Kidney (tissue), 14 donors: Measurements from ENCODE around the gene CLDN9. TPM values are rescaled to one million over a fixed set of nuclear protein-coding genes. Genes with fewer than 3 reads are reported as not detected.

Experiments used
- DNase-seq, 5 donors: peaks; one replicate each; pipeline ENCODE4 v3.0.0-alpha.2; 2013 to 2020
- FAIRE-seq: peaks from 2 replicates; lab custom pipeline; 2012; peaks lifted over from hg19 to GRCh38; lab: Jason Lieb, UNC
- H3K27ac ChIP-seq, 2 donors: one replicate each; pipeline ENCODE4 v1.7.0; 2013; ENCODE audit warnings: low read depth in 2 of 2, low read length in 2 of 2, inconsistent platforms in 1 of 2
- H3K27me3 ChIP-seq: one replicate; pipeline ENCODE4 v1.7.1; 2013; ENCODE audit warnings: low read length, inconsistent platforms; ENCODE audit not compliant: control insufficient read depth, insufficient read depth
- H3K36me3 ChIP-seq, 3 donors: one replicate each; pipeline versions ENCODE4 v1.7.0 to v1.7.1; 2013; ENCODE audit warnings: low read length in 3 of 3, control low read depth in 1 of 3, inconsistent platforms in 1 of 3; ENCODE audit not compliant: insufficient read depth in 3 of 3, control insufficient read depth in 2 of 3
- H3K4me1 ChIP-seq, 3 donors: one replicate each; pipeline versions ENCODE4 v1.7.0 to v1.7.1; 2013; ENCODE audit warnings: low read length in 3 of 3, inconsistent platforms in 1 of 3, low read depth in 1 of 3; ENCODE audit not compliant: control insufficient read depth in 2 of 3, insufficient read depth in 2 of 3
- H3K4me3 ChIP-seq, 3 donors: one replicate each; pipeline versions ENCODE4 v1.7.0 to v1.8.1; 2013; ENCODE audit warnings: low read length in 3 of 3, control low read depth in 1 of 3, inconsistent platforms in 1 of 3
- H3K9ac ChIP-seq, 3 donors: one replicate each; pipeline versions ENCODE4 v1.7.0 to v1.7.1; 2013; ENCODE audit warnings: low read length in 3 of 3, control low read depth in 1 of 3, inconsistent platforms in 1 of 3
- H3K9me3 ChIP-seq, 3 donors: one replicate each; pipeline versions ENCODE4 v1.7.0 to v1.7.1; 2013; ENCODE audit warnings: low read length in 3 of 3, control low read depth in 1 of 3, inconsistent platforms in 1 of 3; ENCODE audit not compliant: control insufficient read depth in 2 of 3, insufficient read depth in 1 of 3
- intact Hi-C: fragments of 100-400 bp; cut with DNase I; formaldehyde crosslinking; loops from one replicate; pipeline ENCODE4 v1.11.1; 2022
- polyA plus RNA-seq: library from polyadenylated mRNA; stranded (reverse); fragments of 350-450 nt; fragmentation: Illumina TruSeq; extraction: RNeasy Lipid Tissue Mini Kit (QIAGEN cat#74804); gene quantifications from one replicate; pipeline ENCODE4 v1.2.3, GENCODE V29; 2014; ENCODE audit warnings: low read depth, low replicate concordance; ENCODE audit not compliant: insufficient read depth
- total RNA-seq: library from RNA; stranded (reverse); fragmentation: NEBNext Ultra II Directional; extraction: Animal tissue kit (Norgen Biotek cat#: 25700); gene quantifications from one replicate; pipeline ENCODE4 v1.2.1, GENCODE V29; 2021
- TF ChIP-seq, protein P1 (sequence below): IDR thresholded peaks from 3 replicates; pipeline ENCODE4 v1.5.1; 2012; ENCODE audit warnings: mild to moderate bottlenecking, moderate library complexity, borderline replicate concordance; ENCODE audit not compliant: insufficient read depth; ENCODE audit errors: extremely low read depth
- donor health status: control.
- donor health status: control.
- donor health status: control.
- donor health status: control.
- donor health status: control.
- donor health status: DM: yes; HTN: yes; CAD: no.
- donor health status: Normal renal cell carcinoma (clear cell type).

The CLDN9 gene
- total and polyA plus RNA-seq, 2 donors from 2014 or later = 0.60 TPM; not detected in 1

DNA sequence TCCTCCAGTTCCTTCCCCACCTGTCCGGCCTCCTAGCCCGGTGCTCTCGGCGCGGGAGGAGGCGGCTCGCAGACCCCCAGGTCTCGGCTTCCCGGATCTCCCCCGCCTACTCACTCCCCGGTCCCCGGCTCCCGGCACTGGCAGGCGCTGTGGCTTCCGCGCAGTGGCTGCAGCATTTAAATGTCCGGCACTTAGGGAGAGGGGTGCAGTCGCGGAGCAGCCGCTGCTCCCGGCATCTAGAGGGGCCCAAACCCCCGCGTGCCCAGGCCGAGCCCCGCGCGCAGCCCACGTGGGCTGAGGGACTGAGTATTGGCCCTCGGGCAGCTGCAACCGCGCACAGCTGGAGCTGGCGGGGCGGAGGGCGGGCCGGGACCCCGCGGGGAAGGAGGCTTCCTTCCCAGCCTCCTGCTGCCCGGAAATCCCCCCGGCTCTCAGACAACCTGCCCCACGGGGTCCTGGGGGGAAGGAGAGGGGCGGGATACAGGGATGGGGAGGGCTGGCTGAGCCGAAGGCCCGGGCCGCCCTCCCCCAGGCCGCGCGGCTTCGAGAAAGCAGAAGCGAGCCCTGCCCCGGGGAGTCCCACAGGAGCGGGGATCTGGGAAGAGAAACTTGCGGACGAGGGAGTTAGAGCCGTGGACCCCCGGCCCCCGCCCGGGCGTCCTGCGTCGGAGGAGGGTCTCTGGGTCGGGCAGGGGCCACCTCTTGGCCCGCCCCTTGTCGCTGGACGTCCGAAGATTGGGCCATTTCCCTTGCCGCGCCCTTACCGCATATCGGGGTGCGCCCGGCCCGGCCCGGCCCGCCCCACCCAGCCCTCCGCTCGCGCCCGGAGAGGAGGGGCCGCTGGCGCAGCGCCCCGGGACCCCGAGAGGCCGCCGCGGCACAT is 33.3 kb downstream of the CLDN9 start, which contains the start of gene MMP25:
TSS of gene MMP25 (plus strand) at position 804 of the 883 bp plus-strand sequence. CDS start 357 bp downstream, outside the sequence.
- H3K27ac ChIP-seq = no peak within 1 kb of the TSS
- H3K4me3 ChIP-seq = no peak within 1 kb of the TSS
- H3K9me3 ChIP-seq = no peaks in the 10 kb centered on the region
- intact Hi-C loops = no loop called here
- peaks cover 31% of the 10 kb centered on the region for H3K27me3 ChIP-seq
- no peak within 1 kb of the TSS for H3K9ac ChIP-seq
- peaks cover 0 to 7% (median 0%) of the 10 kb centered on the region in 3 donors for H3K4me1 ChIP-seq
- DNase-seq (peak; percentile 31 to 82 (median 46)), FAIRE-seq (no peak)
- TF ChIP-seq, protein P1, sequence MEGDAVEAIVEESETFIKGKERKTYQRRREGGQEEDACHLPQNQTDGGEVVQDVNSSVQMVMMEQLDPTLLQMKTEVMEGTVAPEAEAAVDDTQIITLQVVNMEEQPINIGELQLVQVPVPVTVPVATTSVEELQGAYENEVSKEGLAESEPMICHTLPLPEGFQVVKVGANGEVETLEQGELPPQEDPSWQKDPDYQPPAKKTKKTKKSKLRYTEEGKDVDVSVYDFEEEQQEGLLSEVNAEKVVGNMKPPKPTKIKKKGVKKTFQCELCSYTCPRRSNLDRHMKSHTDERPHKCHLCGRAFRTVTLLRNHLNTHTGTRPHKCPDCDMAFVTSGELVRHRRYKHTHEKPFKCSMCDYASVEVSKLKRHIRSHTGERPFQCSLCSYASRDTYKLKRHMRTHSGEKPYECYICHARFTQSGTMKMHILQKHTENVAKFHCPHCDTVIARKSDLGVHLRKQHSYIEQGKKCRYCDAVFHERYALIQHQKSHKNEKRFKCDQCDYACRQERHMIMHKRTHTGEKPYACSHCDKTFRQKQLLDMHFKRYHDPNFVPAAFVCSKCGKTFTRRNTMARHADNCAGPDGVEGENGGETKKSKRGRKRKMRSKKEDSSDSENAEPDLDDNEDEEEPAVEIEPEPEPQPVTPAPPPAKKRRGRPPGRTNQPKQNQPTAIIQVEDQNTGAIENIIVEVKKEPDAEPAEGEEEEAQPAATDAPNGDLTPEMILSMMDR = no peak
- H3K36me3 ChIP-seq = no peaks in the 10 kb centered on the region

DNA sequence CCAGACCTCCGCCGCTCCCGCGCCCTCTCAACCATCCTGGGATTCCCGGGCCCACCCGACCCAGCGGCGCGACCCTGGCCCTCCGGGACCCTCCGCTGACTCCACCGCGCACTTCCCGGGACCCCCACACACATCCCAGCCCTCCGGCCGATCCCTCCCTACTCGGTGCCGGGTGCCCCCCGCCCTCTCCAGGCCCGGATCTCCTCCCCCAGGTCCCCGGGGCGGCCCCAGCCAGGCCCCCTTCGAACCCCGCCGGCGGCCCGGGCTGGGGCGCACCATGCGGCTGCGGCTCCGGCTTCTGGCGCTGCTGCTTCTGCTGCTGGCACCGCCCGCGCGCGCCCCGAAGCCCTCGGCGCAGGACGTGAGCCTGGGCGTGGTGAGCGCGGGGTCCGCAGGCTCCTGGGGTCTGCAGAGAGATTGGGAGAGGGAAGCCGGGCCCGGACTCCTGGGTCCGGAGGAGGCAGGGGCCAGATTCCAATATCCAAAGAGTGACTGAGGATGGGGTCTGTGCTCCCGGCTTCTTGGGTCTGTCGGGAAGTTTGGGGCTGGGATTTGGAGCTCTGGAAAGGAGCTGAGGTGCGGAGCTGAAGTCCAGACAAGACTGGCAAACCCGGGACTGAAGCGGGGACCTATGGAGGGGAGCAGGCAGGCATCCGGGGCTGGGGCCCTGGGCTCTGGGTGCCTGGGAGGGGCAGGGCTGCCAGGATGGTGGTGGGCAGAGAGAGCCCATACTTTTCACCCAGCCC is 34.1 kb downstream of the CLDN9 start:
- TF ChIP-seq, protein P1 = no peak
- Histone ChIP-seq H3K27me3 (peaks cover 31% of the 10 kb centered on the region), H3K27ac (no peak overlapping the region), H3K4me3 (no peak overlapping the region), H3K9ac (no peak overlapping the region), H3K4me1 (peaks cover 0 to 7% (median 0%) of the 10 kb centered on the region in 3 donors), H3K9me3 (no peaks in the 10 kb centered on the region), H3K36me3 (no peaks in the 10 kb centered on the region)
- FAIRE-seq = no peak
- peak in 1 of 5 donors; percentile 44 for DNase-seq
- intact Hi-C loops = no loop called here

GRCh38 chr16:3047387-3047720 is 34.6 kb downstream of the CLDN9 start:
- FAIRE-seq = no peak

More at GRCh38 chr16:3047387-3047720, 34.6 kb downstream of the CLDN9 start:
- Histone ChIP-seq H3K9me3 (no peaks in the 10 kb centered on the region), H3K4me1 (peaks cover 0 to 7% (median 0%) of the 10 kb centered on the region in 3 donors), H3K27me3 (peaks cover 31% of the 10 kb centered on the region), H3K36me3 (no peaks in the 10 kb centered on the region), H3K9ac (no peak overlapping the region), H3K4me3 (no peak overlapping the region), H3K27ac (no peak overlapping the region)
- intact Hi-C loops = no loop called here
- DNase-seq = peak in 1 of 5 donors; percentile 45
- TF ChIP-seq, protein P1 = no peak
